Measurements from ENCODE around the gene CYP24A1. TPM values are rescaled to one million over a fixed set of nuclear protein-coding genes. Genes with fewer than 3 reads are reported as not detected.

Gene CYP24A1
- total and polyA plus RNA-seq, 2 of the 8 experiments (the other 6 are each of a cell fraction or from before 2014, with no cell fraction given): not detected

DNA sequence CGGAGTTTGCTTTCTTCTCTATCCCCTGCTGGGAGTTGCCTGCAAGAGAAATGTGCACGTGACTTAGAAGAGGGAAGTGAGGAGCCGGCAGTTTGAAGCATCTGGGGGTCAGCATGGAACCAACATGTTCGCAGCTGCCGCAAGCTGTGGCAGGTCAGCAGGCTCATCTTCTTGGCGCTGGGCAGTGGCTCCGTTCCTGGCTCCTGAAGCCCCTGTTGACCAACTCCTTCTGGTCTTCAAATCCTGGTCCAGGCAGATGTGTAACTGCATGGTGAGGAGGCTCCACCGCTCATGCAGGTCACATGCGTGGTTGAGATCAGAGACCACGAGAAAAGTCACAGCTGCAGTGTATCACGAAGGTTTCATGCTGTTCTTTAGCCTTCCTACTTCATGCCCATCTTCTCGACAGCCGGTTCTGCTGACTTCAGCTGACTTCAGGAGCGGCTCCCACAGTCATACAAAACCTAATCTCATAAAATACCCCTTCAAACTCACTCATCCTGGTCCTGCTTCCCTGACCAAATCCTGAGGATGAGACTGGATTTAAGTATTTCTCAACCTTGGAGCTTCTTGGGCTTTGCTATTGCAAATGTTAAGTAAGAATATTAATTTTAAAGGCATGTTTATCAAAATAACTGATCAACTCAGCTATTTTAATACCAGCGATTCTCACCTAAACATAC, 58.5 kb downstream of the CYP24A1 start (continued):
- no peak for TF ChIP-seq NRF1 (IDR thresholded peaks at IDR 0.05; ENCODE audit: low read depth, low read length)
- no peak for TF ChIP-seq ASH2L (IDR thresholded peaks at IDR 0.05; ENCODE audit: low read length)
- no peak for TF ChIP-seq EP300 (IDR thresholded peaks at IDR 0.05; ENCODE audit: borderline replicate concordance in 1 of 2, low read depth in 2 of 2, low read length in 2 of 2)
- TF ChIP-seq TAF1 (IDR thresholded peaks at IDR 0.05; ENCODE audit: low read depth, low read length): no peak
- TF ChIP-seq CHD7 (IDR thresholded peaks at IDR 0.05; ENCODE audit: insufficient replicate concordance, low read length): no peak
- no peak for TF ChIP-seq POLR2AphosphoS5 (IDR thresholded peaks at IDR 0.05; ENCODE audit: low read depth, low read length)
- TF ChIP-seq RBBP5 (IDR thresholded peaks at IDR 0.05; ENCODE audit: borderline replicate concordance, low read depth, low read length): no peak
- TF ChIP-seq SP2 (IDR thresholded peaks at IDR 0.05; ENCODE audit: low read length): no peak
